DMS 273 (cell line): ENCODE results near the gene HYCC2.
"Not testable (repeated sequence)": the region's sequence is repeated elsewhere in the genome, so short reads cannot be mapped to it uniquely, and the experiment has no call there.

Source experiments
- DNase-seq: peaks from one replicate; lab custom pipeline; 2025; ENCODE audit not compliant: unreplicated experiment; lab: John Stamatoyannopoulos, UW

The HYCC2 gene

DNA sequence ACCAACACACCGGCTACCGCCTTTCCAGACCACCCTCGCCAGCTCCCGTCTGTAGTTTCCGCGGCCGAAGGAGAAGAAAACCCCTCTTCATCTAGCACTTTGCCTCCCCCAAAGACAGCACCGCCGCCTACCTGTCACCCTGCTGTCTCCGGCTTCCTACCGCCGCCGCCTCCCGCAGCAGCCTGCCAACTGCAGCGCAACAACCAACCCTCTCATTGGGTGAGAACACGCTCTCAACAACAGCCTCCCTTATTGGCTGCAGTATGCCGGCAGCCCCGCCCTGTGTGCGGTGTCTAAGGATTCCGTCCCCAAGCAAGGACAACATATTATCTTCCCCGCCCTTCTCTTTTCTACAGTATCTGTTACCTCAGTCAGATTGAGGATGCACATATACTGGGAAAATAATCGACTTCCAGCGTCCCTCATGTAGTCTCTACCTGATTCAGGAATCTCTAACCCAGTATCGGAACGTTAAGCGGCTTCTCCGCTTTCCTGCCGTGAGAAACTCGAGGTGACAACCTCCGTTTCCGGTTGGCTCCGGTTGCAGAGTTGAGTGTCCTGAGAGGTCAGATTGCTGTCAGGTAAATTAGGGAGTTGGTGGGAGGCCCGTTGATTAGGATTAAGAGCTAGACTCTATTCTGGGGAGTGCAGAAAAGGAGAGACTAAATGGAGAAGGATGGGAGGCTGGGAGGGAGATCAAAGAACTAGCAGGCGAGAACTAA lies at the start of gene HYCC2, which contains the start of gene NDUFB3:
Gene HYCC2, minus strand, starts transcription at position 193 of the 722 bp plus-strand sequence. CDS start 47,662 bp downstream, outside the sequence.
Gene NDUFB3, plus strand, starts transcription at position 523 of the 722 bp plus-strand sequence. CDS start 6,882 bp downstream, outside the sequence.
- DNase-seq = peak; percentile 95

DNA sequence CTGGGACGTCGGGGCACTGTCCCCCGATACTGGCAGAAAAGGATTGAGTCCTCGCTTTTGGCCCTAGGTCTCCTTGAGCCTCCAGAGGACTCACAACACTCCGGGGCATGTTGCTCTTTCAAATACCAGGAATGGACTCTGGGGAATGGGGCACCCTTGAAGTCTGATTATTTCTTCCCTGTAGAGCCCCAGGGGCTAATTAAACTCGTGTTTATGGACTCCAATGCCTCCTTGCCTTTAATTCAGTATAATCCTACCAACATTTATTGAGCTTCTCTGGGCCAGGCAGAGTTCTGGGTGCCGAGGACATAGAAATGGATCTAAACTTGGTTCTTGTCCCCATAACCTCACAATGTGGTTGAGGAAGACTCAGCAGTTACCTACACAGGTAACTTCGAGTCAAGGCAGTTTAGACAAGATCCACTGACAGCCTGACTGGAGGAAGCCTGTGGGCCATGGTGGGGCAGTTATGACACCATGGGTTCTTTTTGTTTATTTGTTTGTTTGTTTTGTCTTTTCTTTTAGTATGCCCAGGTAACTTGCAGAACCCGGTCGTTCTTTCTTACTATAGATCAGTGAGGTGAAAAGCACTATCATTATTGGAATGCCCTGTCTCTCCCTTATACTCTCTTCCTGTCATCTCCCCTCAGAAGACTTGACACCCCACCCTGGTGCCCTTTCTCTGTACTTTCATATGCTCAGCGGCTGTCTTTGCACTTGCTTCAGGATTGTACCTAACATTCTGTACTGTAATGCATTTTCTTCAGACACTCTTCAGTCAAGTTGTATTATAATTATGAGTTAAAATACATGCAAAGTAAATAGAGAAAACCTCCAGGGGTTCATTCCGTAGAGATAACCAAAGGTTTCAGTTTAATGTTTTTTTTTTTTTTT lies 47.7 kb upstream of the HYCC2 start:
- peak; percentile 92 for DNase-seq

DNA sequence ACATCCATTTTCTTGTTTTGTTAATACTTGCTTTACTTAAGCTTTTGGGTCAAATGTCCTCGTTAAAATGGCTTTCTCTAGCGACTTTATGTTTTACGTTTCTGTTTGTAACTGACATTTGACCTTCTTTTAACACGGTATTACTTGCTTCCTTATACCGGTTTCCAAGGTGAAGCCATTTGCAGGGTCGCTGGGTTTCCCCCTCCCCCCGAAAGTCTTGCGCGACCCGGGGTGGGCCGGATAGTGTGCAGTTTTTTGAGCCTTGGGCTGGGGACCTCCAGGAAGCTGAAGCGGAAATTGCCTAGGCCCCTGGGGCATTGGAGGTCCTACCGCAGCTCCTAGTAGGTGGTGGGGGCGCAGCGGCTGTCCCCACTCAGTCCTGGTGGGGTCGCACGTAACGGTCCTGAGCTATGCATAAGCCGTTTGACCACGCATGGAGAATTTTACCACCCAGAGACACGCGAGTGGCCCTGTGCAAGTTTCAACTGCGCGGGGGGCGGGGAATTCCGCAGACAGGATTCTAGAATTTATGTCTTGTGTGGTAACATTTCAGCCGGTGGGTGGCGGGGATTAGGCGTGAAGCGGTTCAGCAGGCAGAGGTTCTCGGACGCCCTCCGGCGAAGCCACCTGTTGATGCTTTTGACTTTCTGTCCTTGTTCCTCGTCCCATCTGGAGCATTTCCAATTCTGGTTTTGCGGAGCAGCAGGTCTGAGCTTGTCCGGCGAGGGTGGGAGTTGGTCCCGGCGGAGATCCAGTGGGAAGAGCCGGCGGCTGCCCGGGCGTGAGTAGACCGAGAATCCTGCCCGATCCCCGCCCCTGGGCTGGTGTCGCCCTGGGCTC lies 46.9 kb upstream of the HYCC2 start:
- DNase-seq = peak; percentile 99

DNA sequence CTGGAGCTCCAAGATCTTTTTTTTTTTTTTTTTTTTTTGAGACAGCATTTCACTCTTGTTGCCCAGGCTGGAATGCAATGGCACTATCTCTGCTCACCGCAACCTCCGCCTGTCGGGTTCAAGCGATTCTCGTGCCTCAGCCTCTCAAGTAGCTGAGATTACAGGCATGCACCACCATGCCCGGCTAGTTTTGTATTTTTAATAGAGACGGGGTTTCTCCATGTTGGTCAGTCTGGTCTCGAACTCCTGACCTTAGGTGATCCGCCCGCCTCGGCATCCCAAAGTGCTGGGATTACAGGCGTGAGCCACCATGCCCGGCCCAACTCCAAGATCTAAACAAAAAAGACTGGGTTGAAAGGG lies 46.2 kb upstream of the HYCC2 start:
- not testable (repeated sequence) for DNase-seq

DNA sequence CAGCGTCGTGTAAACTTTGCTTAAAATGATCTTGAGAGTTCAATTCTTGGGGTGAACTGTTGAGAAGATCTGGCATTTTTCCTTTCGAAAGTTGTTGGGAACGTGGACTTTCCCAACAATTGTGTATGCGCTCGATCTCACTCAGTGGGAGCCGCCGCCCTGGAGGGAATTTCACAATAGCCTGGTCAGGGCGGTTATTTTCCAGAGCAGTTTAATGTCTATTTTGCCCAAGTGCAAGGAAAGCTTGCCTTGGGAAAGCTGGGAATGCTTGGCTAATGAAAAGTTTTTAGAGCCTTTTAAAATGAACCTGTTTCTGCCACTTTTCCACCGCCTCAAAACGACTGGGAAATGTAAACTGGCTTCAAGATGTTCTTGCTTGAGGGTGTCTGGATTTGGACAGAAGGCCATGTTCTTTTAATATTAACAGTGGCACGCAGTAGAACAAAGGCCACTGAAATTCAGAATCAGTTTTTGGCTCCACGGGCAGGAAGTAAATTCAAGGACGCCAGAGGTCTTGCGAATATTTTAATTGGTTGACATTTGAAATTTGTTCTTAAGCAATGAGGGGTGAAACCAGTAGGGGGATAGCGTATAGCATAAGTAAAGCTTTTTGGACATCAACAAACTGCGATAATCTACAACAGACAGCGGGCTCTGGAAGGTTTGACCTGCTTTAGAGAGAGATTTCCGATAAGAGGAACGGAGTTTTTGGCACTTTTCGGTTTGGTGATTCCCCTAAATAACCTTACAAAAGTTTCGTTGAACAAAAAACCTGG lies 45.7 kb upstream of the HYCC2 start:
- DNase-seq = peak; percentile 83

DNA sequence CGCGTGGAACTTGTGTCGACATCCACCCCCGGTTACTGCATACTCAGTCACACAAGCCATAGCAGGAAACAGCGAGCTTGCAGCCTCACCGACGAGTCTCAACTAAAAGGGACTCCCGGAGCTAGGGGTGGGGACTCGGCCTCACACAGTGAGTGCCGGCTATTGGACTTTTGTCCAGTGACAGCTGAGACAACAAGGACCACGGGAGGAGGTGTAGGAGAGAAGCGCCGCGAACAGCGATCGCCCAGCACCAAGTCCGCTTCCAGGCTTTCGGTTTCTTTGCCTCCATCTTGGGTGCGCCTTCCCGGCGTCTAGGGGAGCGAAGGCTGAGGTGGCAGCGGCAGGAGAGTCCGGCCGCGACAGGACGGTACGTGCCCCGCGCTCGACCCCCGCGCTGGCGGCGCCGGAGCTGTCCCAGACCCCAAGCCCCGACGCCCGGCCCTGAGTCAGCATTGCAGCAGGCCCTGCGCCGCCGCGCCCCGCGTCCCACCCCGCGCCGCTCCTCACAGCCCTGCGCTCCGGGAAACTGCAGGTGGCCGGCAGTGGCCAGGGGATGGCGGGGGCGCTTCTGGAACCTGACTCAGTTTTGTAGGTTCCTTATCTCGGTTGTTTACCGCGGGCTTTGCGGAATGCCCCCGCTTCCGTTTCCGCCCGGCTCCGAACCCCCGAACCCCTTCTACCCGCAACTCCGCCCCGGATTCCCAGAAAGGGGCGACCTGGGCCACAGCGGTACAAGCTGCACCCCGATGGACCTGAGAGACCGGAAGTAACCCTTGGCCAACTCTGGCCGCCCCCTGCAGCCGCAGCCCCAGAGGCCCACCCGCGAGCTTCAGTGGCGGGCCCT lies 44.9 kb upstream of the HYCC2 start, which contains the start of gene CFLAR:
Gene CFLAR, plus strand, starts transcription at position 50 of the 844 bp plus-strand sequence. CDS start 13,702 bp downstream, outside the sequence.
- peak; percentile 80 for DNase-seq

DNA sequence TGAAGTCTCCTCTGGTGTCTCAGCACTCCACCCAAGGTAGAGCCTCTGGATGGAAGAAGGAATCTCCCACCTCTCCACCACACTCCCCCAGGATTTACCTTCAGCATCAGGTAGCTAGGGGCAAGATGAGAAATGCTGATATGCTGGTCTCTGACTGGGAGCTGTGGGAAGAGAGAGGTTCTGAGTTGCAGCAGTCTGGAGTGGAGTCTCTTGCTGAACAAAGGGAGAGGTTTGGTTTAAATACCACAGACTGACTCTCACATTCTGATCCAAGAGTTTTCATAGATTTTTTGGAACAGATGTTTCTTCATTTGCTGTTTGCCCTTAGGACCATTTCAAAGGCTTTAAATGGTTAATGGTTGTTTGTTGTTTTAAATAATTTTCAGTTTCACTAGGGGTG lies 43.4 kb upstream of the HYCC2 start:
- no peak for DNase-seq

DNA sequence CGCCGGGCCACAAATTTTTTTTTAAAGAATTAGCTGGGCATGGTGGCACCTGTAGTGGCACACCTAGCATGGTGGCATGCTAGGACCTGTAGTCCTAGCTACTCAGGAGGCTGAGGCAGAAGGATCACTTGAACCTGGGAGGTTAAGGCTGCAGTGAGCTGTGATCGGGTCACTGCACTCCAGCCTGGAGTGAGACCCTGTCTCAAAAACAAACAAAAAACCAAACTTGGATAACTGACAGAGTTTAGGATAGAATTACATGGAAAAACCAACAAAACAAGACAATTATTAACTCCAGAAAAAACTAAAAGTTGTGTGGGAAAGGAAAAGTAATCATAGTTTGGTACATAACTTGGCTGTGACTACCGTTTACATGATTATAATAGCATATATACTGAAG lies 42.9 kb upstream of the HYCC2 start:
- DNase-seq = no peak

DNA sequence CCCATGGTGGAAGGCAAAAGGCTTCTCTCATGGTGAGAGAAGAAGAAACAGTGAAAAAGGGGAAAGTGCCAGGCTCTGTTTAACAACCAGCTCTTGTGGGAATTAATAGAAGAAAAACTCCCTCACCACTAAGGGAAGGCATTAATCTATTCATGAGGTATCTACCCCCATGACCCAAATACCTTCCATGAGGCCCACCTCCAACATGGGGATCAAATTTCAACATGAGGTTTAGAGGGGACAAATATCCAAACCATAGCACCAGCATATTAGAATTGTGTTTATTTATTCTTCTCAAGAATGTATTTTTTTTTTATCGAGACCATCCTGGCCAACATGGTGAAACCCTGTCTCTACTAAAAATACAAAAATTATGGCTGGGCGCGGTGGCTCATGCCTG lies 39.6 kb upstream of the HYCC2 start:
- no peak for DNase-seq

DNA sequence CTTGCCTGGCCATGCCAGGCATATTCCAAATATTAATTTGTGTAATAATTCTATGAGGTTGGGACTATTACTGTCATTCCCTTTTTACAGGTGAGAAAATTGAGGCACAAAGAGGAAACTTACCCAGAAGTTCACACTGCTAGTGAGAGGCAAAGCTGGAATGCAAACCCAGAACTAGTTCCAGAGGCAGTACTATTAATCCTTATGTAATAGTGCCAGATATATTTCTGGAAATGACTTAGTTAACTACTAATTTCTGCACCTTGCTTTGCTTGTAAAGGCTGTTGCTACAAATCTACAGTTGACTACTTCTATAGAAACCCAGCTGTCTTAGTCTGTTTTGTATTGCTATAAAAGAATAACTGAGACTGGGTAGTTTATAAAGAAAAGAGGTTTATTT lies 39.1 kb upstream of the HYCC2 start:
- DNase-seq = no peak

DNA sequence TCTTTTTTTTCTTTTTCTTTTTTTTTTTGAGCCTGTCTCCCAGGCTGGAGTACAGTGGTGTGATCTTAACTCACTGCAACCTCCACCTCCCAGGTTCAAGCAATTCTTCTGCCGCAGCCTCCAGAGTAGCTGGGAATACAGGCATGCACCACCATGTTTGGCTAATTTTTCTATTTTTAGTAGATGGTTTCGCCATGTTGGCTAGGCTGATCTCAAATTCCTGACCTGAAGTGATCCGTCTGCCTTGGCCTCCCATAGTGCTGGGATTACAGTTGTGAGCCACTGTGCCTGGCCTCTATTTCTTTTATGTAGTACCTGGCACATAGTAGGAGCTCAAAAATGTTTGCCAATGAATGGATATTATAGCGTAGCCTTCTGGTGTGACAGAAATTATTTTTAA lies 37.7 kb upstream of the HYCC2 start:
- DNase-seq = no peak

DNA sequence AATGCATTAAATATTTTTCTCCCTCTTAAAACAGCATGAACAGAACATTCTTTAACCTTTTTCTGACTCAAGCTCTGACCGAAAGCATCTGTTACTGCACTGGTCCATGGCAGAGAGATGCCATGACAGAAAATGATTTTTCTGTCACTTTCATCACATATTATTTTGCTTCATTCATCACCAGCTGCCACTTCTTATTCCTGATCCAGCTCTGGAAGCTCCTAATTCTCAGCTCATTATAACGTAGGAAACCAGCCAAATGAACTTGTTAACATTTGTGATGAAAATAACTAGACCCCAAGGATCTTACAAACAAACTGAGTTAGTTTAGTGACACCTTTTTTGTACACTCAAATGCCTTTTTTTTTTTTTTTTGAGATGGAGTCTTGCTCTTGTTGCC lies 36.9 kb upstream of the HYCC2 start:
- DNase-seq = no peak

DNA sequence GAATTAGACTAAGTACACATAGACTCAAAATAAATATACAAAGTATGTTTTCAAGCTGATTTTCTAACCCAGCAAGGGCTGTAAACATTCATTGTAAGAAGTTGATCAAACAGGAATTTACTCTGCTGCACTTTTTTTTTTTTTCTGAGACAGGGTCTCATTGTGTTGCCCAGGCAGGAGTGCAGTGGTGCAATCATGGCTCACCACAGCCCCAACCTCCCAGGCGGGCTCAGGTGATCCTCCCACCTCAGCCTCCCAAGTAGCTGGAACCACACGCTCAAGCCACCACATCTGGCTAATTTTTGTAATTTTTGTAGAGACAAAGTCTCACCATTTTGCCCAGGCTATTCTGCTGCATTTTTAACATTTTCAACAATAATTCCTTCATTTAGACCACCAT lies 36.2 kb upstream of the HYCC2 start:
- no peak for DNase-seq

DNA sequence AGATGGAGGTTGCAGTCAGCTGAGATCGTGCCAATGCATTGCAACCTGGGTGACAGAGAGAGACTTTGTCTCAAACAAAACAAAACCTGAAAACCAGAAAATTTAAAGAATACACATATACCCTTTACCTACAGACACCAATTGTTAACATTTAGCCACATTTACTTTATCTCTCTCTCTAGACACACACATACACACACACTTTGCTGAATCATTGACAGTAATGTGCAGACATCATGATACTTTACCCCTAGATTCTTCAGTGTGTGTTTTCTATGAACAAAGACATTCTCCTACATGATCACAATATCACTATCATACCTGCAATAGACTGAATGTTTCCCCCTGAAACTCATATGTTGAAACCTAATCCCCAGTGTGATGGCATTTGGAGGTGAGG lies 34.3 kb upstream of the HYCC2 start:
- DNase-seq = no peak

DNA sequence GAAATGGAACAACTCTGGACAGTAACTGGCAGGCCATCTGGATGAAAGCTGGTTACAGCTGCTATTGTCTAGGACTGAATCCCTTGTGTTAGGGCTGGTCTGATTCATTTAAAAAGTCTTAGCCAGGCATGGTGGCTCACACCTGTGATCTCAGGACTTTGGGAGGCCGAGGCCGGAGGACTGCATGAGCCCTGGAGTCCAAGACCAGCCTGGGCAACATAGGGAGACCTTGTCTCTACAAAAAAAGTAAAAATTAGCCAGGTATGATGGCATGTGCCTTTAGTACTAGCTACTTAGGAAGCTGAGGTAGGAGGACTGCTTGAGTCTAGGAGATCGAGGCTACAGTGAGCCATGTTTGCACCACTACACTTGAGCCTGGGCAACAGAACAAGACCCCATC lies 29.0 kb upstream of the HYCC2 start:
- no peak for DNase-seq

DNA sequence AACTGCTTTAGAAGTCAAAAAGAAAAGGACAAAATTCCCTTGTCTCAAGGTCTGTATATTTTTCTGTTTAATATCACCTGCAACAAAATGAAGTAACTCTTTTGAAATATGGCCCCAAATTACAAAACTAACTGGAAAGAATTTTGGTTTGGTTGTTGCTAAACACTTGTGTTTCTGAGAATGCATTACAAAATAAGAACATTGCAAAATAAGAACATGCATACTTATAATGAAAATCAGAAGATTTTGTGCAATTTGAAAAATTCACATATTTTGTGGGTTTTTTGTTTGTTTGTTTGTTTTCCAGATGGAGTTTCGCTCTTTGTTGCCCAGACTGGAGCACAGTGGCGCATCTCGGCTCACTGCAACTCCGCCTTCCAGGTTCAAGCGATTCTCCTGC lies 22.1 kb upstream of the HYCC2 start:
- DNase-seq = no peak

DNA sequence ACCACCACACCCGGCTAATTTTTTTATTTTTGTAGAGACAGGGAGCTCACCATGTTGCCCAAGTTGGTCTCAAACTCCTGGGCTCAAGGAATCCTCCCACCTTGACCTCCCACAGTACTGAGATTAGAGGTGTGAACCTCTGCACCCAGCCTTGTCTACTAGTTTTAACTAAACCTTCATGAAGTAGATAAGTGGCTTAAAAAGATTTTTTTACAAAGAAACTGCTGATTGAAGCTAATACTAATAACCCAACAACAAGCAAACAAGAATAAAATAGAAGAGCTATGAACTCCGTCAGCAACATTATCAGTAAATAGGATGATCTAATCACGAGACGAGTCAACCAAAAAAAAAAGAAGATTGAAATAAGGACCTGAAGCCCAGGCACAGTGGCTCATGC lies 19.1 kb upstream of the HYCC2 start:
- DNase-seq = no peak

DNA sequence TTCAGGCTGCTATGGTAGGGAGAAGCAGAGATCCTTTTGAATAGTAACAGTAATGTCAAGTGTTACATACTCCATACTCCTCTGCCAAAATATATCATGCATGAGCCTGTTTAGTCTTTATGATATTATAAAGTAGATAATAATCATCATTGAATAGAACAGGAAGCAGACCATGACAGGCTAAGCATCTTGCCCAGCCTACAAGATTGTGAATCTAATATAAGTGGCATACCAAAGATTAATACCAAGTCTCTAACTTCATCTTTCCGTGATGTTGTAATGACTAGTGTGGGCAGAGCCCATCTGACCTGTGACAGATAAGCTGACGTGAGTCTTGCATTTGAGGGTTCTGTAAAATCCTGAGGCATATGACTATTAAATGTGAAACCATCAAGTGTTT lies 13.4 kb upstream of the HYCC2 start:
- DNase-seq = no peak

DNA sequence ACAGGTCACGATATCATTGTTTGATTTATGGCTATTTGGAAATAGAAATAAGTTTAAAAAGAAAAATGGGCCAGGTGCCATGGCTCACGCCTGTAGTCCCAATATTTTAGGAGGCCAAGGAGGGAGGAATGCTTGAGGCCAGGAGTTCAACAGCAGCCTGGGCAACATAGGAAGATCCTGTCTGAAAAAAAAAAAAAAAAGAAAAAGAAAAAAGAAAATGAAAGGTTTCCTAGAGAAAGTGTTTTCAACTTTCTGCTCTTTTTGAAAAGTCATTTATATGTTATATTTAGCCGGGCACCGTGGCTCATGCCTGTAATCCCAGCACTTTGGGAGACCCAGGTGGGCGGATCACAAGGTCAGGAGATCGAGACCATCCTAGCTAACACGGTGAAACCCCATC lies 3.5 kb upstream of the HYCC2 start:
- DNase-seq = no peak

DNA sequence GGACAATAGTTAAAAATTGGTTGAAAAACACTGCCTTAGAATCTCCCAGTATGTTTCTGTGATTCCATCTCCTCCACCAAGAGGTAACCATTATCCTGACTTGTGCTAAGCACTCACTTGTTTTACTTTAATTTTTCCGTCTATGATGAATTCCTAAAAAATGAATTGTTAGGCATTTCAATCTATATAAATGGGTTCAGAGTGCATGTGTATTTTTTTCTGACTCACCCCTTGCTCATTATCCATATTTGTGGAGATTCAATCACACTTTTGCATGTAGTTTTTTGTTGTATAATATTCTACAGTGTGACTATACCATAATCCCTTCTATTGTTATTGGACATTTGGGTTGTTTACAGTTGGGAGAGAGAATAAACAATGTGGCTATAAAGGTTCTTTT lies 1.6 kb upstream of the HYCC2 start:
- no peak for DNase-seq
